Fibroblast of lung (primary cell): ENCODE measurements around the gene CDKN1A. TPM values are rescaled to one million over a fixed set of nuclear protein-coding genes. Genes with fewer than 3 reads are reported as not detected.

Experiments
- DNase-seq, 2 donors: peaks; one replicate each; pipeline versions ENCODE4 v3.0.0 to v3.0.0-alpha.2; 2010; ENCODE audit warnings: low read depth in 2 of 2
- H2AFZ ChIP-seq: 2 replicates; pipeline ENCODE4 v1.5.1; 2012; ENCODE audit warnings: low read length, control low read depth, inconsistent platforms
- H3K27ac ChIP-seq: 2 replicates; pipeline ENCODE4 v1.5.1; 2011; ENCODE audit warnings: low read length, control low read depth; ENCODE audit not compliant: insufficient read depth
- H3K27me3 ChIP-seq: 2 replicates; pipeline ENCODE4 v1.5.1; 2011; ENCODE audit warnings: mild to moderate bottlenecking, low read length; ENCODE audit not compliant: control insufficient read depth, insufficient read depth
- H3K36me3 ChIP-seq: 2 replicates; pipeline ENCODE4 v1.5.1; 2011; ENCODE audit warnings: low read length; ENCODE audit not compliant: control insufficient read depth, insufficient read depth
- H3K4me1 ChIP-seq: 2 replicates; pipeline ENCODE4 v1.5.1; 2011; ENCODE audit warnings: low read length; ENCODE audit not compliant: control insufficient read depth, insufficient read depth; ENCODE audit errors: extremely low read depth
- H3K4me2 ChIP-seq: 2 replicates; pipeline ENCODE4 v1.5.1; 2011; ENCODE audit warnings: low read length, control low read depth; ENCODE audit not compliant: insufficient read depth; ENCODE audit errors: extremely low read depth
- H3K4me3 ChIP-seq, 4 experiments: fragments of 200-600 bp in 1 of 4; sonication (generic) in 1 of 4; replicated peaks in 1 of 4; 2 replicates each; pipeline ENCODE4 v1.5.1; 2011 to 2016; ENCODE audit warnings: low read length in 4 of 4, low read depth in 3 of 4, mild to moderate bottlenecking in 3 of 4, control low read depth in 2 of 4, inconsistent platforms in 1 of 4, mixed read lengths in 1 of 4; ENCODE audit not compliant: insufficient read depth in 1 of 4; ENCODE audit errors: control extremely low read depth in 1 of 4
- H3K79me2 ChIP-seq: 2 replicates; pipeline ENCODE4 v1.5.1; 2012; ENCODE audit warnings: mild to moderate bottlenecking, low read length, inconsistent platforms; ENCODE audit not compliant: control insufficient read depth, insufficient read depth
- H3K9ac ChIP-seq: 2 replicates; pipeline ENCODE4 v1.5.1; 2011; ENCODE audit warnings: mild to moderate bottlenecking, low read length, control low read depth; ENCODE audit not compliant: insufficient read depth
- H3K9me3 ChIP-seq: 2 replicates; pipeline ENCODE4 v1.5.1; 2012; ENCODE audit warnings: low read depth, low read length; ENCODE audit not compliant: control insufficient read depth, insufficient read depth
- H4K20me1 ChIP-seq: 2 replicates; pipeline ENCODE4 v1.5.1; 2011; ENCODE audit warnings: low read length; ENCODE audit not compliant: control insufficient read depth, insufficient read depth; ENCODE audit errors: extremely low read depth
- CTCF ChIP-seq, 2 donors: IDR thresholded peaks in 1 of 2; conservative IDR thresholded peaks in 1 of 2; 1 replicate in 1 of 2; 2 replicates in 1 of 2; pipeline ENCODE4 v1.5.1; 2011 to 2012; ENCODE audit warnings: low read length in 2 of 2, control low read depth in 1 of 2, inconsistent platforms in 1 of 2, low read depth in 1 of 2, mild to moderate bottlenecking in 1 of 2
- EZH2 ChIP-seq: IDR thresholded peaks from 2 replicates; pipeline ENCODE4 v1.5.1; 2012; ENCODE audit warnings: low read length, control low read depth, mild to moderate bottlenecking; ENCODE audit errors: missing control alignments
- polyA plus RNA-seq, 2 donors: library from polyadenylated mRNA; depleted of rRNA in 1 of 2; stranded (reverse) in 1 of 2; unstranded in 1 of 2; fragments of >200 nt; gene quantifications; 2 replicates each; pipeline ENCODE4 v1.2.1, GENCODE V29; 2011 to 2012; ENCODE audit warnings: missing spikeins in 1 of 2
- total RNA-seq: library from RNA; depleted of rRNA; stranded (reverse); fragments of >200 nt; gene quantifications from 2 replicates; pipeline ENCODE4 v1.2.1, GENCODE V29; 2014

Gene CDKN1A
- total and polyA plus RNA-seq, 2 donors (not counting 1 experiment from before 2014, with no cell fraction given), result 166 to 900 TPM

DNA sequence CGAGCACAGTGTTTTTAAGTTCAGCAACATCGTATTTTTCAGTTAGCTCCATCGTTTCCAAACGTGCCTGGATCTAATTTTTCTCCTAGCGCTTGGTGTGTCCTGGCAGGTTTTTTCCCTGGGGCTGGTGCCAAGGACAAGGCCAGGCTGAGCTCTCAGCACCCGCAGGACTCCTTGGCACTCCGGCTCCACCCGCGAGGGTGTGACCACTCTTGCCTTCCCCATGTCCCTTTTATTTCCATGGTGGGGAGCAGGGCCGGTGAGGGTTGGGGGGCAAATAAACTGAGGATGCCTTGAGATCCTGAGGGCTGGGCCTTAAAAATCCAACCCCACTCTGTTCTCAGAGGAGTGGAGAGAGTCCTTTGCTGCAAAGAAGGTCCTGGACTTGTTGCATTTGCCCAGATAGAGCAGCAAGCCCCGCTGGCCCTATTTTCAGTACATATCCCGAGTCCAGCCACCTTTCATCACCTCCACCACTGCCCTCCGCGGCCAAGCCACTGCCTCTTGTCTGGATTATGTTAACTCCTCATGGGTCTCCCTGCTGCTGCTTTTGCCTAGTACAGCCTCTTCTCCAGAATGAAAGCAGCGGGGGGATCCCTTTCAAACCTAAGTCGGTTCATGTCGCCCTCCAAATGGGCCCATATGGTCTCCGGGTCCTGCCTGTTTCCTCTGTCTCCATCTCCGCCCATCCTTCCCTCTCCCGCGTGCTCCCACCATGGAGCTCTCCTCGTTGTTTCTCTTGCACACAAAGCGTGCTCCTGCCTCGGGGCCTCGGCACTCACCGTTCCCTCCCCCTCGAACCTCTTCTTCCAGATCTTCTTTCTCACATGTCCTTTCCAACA lies 14.6 kb downstream of the CDKN1A start:
- DNase-seq, result no peak
- no peak overlapping the region for H3K4me3 ChIP-seq
- no peak for TF ChIP-seq EZH2
- no peak for TF ChIP-seq CTCF (conservative IDR thresholded peaks at IDR 0.05 in 1 of 2, IDR thresholded peaks at IDR 0.05 in 1 of 2; ENCODE audit: low read depth in 1 of 2, low read length in 2 of 2)

DNA sequence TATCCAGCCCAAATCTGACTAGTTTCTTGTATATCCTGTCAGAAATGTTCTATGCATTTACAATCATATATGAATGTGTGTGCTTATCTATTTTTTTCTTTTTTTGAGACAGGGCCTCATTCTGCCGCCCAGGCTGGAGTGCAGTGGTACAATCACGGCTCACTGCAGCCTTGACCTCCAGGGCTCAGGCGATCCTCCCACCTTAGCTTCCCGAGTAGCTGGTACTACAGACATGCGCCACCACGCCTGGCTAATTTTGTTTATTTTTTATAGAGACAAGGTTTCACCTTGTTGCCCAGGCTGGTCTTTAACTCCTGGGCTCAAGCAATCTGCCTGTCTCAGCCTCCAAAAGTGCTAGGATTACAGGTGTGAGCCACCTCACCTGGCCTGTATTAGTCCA lies 16.1 kb downstream of the CDKN1A start:
- H3K36me3 ChIP-seq, result no peaks in the 10 kb centered on the region
- H2AFZ ChIP-seq, result no peak overlapping the region
- DNase-seq, result no peak
- no peak for TF ChIP-seq CTCF (conservative IDR thresholded peaks at IDR 0.05 in 1 of 2, IDR thresholded peaks at IDR 0.05 in 1 of 2; ENCODE audit: low read depth in 1 of 2, low read length in 2 of 2)
- TF ChIP-seq EZH2, result no peak
- H3K4me1 ChIP-seq, result no peaks in the 10 kb centered on the region
- no peak overlapping the region for H3K27ac ChIP-seq
- no peaks in the 10 kb centered on the region for H3K27me3 ChIP-seq
- H3K4me2 ChIP-seq, result no peak overlapping the region
- H3K4me3 ChIP-seq, result no peak overlapping the region
- no peak overlapping the region for H3K9ac ChIP-seq
- H3K79me2 ChIP-seq, result no peaks in the 10 kb centered on the region
- no peaks in the 10 kb centered on the region for H3K9me3 ChIP-seq
- H4K20me1 ChIP-seq, result no peaks in the 10 kb centered on the region

More for the DNA sequence above, 14.6 kb downstream of the CDKN1A start:
- no peaks in the 10 kb centered on the region for H3K27me3 ChIP-seq
- no peaks in the 10 kb centered on the region for H3K79me2 ChIP-seq
- no peak overlapping the region for H3K27ac ChIP-seq
- H3K4me2 ChIP-seq, result no peak overlapping the region
- no peak overlapping the region for H3K9ac ChIP-seq
- no peaks in the 10 kb centered on the region for H4K20me1 ChIP-seq
- H3K4me1 ChIP-seq, result no peaks in the 10 kb centered on the region
- H2AFZ ChIP-seq, result no peak overlapping the region
- no peaks in the 10 kb centered on the region for H3K36me3 ChIP-seq
- no peaks in the 10 kb centered on the region for H3K9me3 ChIP-seq

GRCh38 chr6:36695414-36695813 lies 16.9 kb downstream of the CDKN1A start:
- Histone ChIP-seq H3K9ac (no peak overlapping the region), H3K4me3 (no peak overlapping the region), H4K20me1 (no peaks in the 10 kb centered on the region)

More at GRCh38 chr6:36695414-36695813, 16.9 kb downstream of the CDKN1A start:
- no peak for DNase-seq
- Histone ChIP-seq H2AFZ (no peak overlapping the region), H3K4me1 (no peaks in the 10 kb centered on the region), H3K27me3 (no peaks in the 10 kb centered on the region), H3K27ac (no peak overlapping the region), H3K79me2 (no peaks in the 10 kb centered on the region), H3K4me2 (no peak overlapping the region), H3K9me3 (no peaks in the 10 kb centered on the region), H3K36me3 (no peaks in the 10 kb centered on the region)
- TF ChIP-seq EZH2 (no peak), CTCF (conservative IDR thresholded peaks at IDR 0.05 in 1 of 2, IDR thresholded peaks at IDR 0.05 in 1 of 2; ENCODE audit: low read depth in 1 of 2, low read length in 2 of 2) (no peak)
